IMR-90 (cell line): ENCODE measurements around the gene MZT2A.

Experiments
- MAFK ChIP-seq: IDR thresholded peaks from 2 replicates; pipeline ENCODE4 v1.6.1; 2012; ENCODE audit warnings: low read depth, low read length, improper control_type of control experiment
- MAZ ChIP-seq: IDR thresholded peaks from 2 replicates; pipeline ENCODE4 v1.6.1; 2012; ENCODE audit warnings: low read depth, mild to moderate bottlenecking, low read length, improper control_type of control experiment, moderate library complexity, borderline replicate concordance
- POLR2A ChIP-seq: IDR thresholded peaks from 2 replicates; pipeline ENCODE4 v1.6.1; 2012; ENCODE audit warnings: mild to moderate bottlenecking, low read depth, low read length
- RAD21 ChIP-seq: IDR thresholded peaks from 2 replicates; pipeline ENCODE4 v1.6.1; 2012; ENCODE audit warnings: low read length, improper control_type of control experiment
- TF ChIP-seq, protein P1 (sequence below): conservative IDR thresholded peaks from 2 replicates; pipeline ENCODE4 v1.5.1; 2012; ENCODE audit warnings: mild to moderate bottlenecking, low read depth, low read length, improper control_type of control experiment

DNA sequence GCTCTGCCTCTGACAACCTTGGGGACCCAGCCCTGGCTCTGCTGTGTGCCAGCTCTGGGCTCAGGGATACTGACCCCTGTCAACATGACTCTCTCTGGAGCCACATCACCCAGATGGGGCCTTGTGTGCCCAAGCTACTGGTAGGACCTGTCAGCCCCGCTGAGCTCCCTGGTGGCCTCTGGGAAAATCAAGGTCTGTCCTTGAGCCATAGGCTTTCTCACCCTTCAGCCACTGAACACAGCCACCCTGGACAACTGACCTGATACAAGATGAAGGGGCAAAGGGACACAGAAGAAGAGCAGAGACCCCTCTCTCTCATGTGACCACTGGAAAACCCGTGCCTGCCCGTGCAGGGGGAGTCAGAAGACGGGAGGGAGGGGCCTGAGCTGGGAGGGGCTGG lies 43.3 kb upstream of the MZT2A start:
- no peak for TF ChIP-seq RAD21
- TF ChIP-seq, protein P1, sequence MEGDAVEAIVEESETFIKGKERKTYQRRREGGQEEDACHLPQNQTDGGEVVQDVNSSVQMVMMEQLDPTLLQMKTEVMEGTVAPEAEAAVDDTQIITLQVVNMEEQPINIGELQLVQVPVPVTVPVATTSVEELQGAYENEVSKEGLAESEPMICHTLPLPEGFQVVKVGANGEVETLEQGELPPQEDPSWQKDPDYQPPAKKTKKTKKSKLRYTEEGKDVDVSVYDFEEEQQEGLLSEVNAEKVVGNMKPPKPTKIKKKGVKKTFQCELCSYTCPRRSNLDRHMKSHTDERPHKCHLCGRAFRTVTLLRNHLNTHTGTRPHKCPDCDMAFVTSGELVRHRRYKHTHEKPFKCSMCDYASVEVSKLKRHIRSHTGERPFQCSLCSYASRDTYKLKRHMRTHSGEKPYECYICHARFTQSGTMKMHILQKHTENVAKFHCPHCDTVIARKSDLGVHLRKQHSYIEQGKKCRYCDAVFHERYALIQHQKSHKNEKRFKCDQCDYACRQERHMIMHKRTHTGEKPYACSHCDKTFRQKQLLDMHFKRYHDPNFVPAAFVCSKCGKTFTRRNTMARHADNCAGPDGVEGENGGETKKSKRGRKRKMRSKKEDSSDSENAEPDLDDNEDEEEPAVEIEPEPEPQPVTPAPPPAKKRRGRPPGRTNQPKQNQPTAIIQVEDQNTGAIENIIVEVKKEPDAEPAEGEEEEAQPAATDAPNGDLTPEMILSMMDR = no peak
- no peak for TF ChIP-seq MAZ
- TF ChIP-seq MAFK = no peak
- TF ChIP-seq POLR2A = no peak
